GM21529 (cell line): ENCODE results near the gene THEMIS2.
"Not testable (repeated sequence)": the region's sequence is repeated elsewhere in the genome, so short reads cannot be mapped to it uniquely, and the experiment has no call there.

Experiments used
- ATAC-seq: cut with Tn5 transposase; IDR thresholded peaks from one replicate; pipeline ENCODE4 v1.9.1; 2021; ENCODE audit not compliant: unreplicated experiment

THEMIS2 gene

DNA sequence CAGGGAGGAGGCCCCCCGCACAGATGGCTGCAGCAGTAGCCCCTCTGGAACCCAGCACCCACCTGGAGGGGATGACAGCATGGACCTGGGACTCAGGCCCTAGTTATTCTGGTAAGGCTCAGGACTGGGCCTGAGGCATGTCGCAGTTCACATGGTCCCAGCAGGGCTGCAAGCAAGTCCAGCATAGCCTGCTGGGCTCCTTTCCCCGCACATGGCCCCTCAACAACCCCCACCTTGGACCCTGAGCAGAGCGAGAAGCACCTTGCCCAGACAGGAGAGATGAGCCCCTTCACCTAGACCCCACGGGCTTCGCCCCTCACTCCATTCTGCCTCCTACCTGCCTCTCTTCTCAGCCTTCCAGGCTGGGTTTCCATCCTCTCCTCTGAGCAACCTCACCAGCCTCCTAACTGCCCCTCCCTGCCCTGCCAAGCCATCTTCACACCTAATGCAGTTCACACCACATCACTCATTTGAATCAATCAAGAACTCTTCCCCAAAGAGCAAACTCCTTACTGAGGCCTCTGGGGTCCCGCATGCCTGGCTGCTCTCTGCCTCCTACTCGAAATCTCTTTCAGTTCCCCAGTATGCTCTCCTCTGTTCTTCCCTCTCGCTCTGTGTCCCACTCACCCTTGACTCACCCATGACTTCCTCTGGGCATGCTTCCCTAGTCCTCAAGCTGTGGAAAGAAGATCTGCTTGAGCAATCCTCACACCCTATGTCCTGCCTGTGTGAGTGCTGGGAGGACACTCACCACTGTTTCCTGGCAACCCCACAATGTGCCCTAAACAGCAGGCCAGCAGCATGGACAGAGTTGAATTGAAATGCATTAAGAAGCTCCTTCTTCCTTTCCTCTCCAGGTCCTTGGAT, 9.4 kb upstream of the THEMIS2 start:
- no peak for ATAC-seq

GRCh38 chr1:27863538-27863915, 8.8 kb upstream of the THEMIS2 start:
- ATAC-seq, result no peak

DNA sequence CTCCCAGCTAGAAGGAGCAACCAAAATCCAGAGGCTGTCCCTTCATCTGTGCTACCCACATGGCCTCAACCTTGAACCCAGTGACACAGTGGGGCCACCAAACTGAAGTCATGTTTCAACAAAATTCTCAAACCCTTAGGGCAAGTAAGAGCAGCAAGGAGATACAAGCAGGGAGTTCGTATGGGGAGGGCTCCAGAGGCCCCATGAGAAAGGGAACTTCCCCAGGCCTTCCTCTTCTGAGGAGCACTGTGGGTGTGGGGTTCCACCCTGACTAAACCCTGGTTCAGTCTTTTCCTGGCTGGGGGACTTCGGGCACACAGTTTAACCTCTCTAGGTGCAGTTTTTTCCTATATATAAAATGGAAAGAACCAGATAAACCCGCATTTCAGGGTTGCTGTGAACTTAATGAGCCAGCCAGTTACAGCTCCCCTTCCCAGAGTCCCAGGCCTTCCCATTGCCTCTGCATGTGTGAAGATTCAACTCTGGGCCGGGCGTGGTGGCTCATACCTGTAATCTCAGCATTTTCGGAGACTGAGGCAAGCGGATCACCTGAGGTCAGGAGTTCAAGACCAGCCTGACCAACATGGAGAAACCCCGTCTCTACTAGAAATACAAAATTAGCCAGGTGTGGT, 8.0 kb upstream of the THEMIS2 start:
- no peak for ATAC-seq

DNA sequence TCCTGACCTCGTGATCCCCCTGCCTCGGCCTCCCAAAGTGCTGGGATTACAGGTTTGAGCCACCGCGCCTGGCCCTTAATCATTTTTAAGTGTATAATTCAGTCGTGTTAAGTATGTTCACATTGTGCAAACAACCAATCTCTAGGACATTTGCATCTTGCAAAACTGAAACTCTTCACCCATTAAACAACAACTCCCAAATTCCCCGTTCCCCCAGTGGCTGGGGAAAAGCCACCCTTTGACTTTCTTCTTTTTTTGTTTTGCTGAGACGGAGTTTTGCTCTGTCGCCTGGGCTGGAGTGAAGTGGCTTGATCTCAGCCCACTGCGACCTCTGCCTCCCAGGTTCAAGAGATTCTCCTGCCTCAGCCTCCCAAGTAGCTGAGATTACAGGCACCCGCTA, 6.5 kb upstream of the THEMIS2 start:
- no peak for ATAC-seq

GRCh38 chr1:27868556-27868931, 3.8 kb upstream of the THEMIS2 start:
- no peak for ATAC-seq

- peak; percentile 40 for ATAC-seq
Measured at GRCh38 chr1:27868932-27869718, 3.2 kb upstream of the THEMIS2 start.

- no peak for ATAC-seq
Measured at GRCh38 chr1:27869719-27870085, 2.6 kb upstream of the THEMIS2 start.

DNA sequence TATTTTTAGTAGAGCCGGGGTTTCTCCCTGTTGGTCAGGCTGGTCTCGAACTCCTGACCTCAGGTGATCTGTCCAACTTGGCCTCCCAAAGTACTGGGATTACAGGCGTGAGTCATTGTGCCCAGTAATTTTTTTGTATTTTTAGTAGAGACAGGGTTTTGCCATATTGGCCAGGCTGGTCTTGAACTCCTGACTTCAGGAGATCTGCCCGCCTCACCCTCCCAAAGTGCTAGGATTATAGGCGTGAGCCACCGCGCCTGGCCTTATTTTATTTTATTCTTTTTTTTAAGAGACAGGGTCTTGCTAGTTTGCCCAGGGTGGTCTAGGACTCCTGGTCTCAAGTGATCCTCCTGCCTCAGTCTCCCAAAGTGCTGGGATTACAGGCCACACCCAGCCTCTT, 1.3 kb upstream of the THEMIS2 start:
- ATAC-seq, result not testable (repeated sequence)

DNA sequence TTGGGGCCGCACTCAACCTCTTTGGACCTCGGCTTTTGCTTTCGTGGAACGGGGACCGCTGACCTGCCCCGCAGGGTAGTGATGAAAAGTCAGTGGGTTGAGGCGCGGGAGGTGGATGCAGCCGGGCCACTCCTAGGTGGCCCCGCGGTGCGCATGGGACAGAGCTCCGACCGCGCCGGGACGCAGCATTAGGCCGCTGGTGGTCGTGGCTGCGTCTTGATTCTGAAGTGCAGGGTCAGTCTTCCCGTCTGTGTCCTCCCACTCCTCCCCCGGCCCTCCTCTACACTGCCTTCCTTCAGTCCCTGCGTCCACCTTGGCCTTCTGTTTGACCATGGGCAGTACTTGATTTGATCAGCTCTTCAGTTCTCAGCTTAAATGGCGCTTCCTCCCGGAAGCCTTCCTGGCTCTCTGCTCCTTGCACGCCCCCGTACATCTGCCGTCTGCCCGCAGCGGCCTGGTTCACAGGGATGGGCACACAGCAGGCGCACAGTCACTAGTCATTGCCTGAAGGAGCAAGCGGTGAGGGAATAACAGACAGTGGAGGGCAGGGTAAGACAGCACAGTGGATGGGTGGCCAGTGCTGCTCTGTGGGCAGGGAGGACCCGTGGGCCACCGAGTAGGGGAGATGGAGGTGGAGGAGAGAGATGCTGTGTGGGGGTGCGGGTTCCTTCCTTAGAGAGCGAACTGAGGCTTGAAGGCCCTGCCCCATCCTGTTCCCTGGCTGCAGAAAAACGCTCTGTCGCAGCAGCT, 633 bp downstream of the THEMIS2 start:
- ATAC-seq, result peak; percentile 6

DNA sequence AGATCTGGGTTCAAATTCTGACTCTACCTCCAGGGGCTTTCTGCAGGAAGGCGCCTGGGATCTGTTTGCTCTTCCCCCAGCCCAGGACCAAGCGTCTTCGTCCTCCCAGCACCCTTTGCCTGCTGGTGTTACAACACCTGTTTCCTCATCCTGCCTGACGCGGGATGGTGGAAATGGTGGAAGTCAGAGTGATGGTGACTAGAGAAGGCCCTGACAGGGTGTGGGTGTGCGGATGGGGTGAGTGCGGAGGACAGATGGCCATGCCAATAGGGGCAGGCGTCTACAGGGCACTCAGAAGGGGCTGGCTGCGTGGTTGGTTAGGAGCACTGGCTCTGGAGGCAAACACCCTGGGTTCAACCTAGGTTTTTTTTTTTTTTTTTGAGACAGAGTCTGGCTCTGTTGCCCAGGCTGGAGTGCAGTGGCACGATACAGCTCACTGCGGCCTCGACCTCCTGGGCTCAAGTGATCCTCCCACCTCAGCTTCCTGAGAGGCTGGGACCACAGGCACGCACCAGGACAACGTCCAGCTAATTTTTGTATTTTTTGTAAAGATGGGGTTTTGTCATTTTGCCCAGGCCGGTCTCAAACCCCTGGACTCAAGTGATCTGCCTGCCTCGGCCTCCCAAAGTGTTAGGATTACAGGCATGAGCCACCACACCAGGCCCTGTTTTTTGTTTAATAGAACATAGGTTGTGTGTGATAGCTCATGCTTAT, 1.5 kb downstream of the THEMIS2 start:
- ATAC-seq, result no peak

DNA sequence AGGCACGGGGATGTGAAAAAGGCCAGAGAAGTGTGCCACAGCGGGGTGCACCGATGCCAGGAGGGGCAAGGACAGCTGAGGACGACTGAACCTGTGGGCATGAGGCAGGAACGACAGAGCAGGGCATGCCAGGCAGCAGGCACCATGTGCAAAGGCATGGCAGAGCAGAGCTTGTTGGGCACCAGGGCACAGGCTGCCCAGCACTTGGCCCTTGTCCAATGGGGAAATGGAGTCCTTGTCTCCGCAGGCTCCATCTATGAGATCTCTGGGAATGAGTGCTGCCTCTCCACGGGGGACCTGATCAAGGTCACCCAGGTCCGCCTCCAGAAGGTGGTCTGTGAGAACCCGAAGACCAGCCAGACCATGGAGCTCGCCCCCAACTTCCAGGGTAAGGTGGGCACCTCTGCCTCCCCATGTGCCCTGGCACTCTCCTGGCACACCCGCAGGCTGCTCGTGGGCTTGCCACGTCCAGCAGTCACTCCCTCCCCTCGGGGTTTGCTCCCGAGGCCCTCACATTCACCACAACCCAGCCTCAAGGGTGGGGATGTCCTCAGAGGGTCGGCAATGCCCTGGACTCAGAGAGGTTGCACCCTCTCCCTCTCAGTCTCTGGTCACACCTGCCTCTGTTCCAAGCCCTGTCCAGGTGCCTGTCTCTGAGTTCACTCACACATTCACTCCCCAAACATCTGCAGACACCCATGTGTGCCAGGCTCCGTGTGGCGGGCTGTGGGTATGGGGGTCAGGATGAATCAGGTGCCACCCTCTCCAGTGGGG, 4.2 kb downstream of the THEMIS2 start:
- no peak for ATAC-seq

GRCh38 chr1:27877115-27877416, 4.7 kb downstream of the THEMIS2 start:
- no peak for ATAC-seq

- ATAC-seq, result no peak
Measured at GRCh38 chr1:27878039-27878438, 5.7 kb downstream of the THEMIS2 start.

DNA sequence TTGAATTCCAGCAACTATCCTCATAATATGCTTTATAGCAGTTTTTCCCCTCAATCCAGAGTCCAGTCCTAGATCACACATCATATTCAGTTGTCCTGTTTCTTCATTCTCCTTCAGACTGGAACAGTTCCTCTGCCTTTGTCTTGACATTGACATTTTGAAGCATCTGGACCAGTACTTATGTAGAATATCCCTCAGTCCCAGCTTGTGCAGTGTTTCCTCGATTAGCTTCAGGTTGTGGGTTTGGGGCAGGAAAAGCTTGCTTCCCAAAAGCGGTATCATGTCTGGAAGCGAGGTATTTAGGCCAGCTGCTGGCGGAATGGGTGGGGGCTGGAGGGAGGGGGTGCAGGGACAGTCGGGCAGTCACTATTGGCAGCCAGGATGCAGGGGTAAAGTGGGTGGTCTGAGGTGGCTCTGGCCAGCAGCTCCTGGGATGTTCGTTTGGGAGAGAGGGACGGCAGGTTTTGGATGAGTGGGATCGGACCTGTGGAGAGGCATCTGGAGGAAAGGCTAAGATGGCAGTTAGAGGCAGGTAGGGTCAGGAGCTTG, 6.5 kb downstream of the THEMIS2 start:
- no peak for ATAC-seq

- no peak for ATAC-seq
Measured at GRCh38 chr1:27879374-27880082, 7.2 kb downstream of the THEMIS2 start.

DNA sequence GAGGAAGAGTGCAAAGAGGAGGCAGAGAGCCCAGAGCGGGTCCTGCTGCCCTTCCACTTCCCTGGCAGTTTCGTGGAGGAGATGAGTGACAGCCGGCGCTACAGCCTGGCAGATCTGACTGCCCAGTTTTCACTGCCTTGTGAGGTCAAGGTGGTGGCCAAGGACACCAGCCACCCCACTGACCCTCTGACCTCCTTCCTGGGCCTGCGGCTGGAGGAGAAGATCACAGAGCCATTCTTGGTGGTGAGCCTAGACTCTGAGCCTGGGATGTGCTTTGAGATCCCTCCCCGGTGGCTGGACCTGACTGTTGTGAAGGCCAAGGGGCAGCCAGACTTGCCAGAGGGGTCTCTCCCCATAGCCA, 10.2 kb downstream of the THEMIS2 start:
- ATAC-seq, result no peak

GRCh38 chr1:27883536-27883935, 11.2 kb downstream of the THEMIS2 start:
- no peak for ATAC-seq

GRCh38 chr1:27884006-27884954, 11.9 kb downstream of the THEMIS2 start:
- peak; percentile 50 for ATAC-seq
